ENCODE data around the gene CHST13. TPM values are rescaled to one million over a fixed set of nuclear protein-coding genes. Genes with fewer than 3 reads are reported as not detected.
A peak's percentile ranks its signal among the peaks of the same experiment; 100 is the strongest.

Gene CHST13
- total RNA-seq, 1 donor, result 36.4 TPM

DNA sequence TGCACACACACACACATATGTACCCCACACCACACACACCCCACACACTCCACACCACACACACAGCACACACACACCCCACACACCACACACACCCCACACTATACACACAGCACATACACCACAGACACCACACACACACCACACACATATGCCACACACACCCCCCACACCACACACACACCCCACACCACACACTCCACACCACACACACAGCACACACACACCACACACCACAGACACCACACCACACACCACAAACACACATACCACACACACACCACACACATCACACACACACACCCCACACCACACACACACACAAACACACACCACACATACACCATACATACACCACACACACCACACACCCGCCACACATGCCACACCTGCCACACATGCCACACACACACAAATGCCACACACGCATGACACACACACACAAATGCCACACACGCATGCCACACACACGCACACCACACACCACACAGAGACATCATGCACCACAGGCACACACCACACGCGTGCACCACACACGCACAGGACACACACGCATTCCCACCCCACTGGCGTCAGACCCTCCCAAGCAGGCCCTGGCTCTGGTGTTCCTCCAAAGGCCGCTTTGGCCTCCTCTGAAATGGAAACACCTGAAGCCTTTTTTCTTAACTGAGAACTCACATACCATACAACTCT lies 15.7 kb downstream of the CHST13 start:
- DNase-seq (ENCODE audit: low read depth in 2 of 3, low spot score in 2 of 3), result no peak

DNA sequence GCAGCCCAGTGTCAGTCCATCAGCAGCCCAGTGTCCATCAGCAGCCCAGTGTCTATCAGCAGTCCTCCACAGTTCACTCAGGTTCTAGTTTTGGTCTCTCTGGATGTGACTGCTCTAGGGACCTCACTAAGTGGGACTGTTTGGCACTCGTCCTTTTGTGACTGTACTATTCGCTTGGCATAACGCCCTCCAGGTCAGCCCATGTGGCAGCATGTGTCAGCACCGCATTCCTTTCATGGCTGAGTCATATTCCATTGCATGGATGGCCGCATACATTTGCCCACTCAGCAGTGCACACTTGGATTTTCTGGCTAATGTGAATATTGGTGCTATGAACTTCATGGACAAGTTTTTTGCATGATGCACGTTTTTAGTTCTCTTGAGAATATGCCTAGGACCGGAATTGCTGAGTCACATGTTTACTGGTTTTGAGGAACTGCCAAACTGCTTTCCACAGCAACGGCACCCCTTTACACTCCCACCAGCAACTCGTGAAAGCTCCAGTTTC lies 16.4 kb downstream of the CHST13 start:
- peak in 2 of 3 donors; percentile 90 to 94 for DNase-seq (ENCODE audit: low read depth in 2 of 3, low spot score in 2 of 3)

DNA sequence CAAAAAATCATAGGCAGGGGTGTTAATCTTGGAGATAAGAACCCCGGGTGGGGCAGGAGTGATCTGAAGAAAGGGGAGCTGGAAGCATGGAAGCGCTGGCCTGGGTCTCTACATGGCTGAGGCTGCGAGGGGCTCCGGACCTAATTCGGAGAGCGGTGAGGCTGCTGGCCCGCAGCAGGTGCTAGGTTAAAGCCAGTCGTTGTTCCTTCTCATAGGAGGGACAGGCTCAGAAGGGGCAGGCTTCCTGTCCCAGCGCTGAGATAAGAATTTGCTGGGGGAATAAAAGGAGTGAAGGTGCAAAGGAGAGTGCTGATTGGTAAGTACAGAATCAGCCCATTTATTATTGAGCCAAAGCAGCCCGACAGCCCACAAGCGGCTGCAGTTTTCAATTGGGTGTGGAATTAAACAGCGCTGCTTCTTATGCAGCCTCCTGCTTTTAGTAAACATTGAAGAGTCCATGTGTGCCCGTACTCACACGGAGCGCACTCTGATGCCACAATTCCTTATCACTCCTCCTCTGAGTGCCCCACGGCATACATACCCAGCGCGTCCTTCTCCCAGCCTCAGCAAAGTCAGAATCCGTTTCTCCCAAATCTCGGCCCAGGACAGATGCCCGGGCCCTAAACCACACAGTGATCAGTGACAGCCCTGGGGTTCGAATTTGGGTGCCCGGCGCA lies 17.1 kb downstream of the CHST13 start:
- peak in 2 of 3 donors; percentile 46 to 56 for DNase-seq (ENCODE audit: low read depth in 2 of 3, low spot score in 2 of 3)

DNA sequence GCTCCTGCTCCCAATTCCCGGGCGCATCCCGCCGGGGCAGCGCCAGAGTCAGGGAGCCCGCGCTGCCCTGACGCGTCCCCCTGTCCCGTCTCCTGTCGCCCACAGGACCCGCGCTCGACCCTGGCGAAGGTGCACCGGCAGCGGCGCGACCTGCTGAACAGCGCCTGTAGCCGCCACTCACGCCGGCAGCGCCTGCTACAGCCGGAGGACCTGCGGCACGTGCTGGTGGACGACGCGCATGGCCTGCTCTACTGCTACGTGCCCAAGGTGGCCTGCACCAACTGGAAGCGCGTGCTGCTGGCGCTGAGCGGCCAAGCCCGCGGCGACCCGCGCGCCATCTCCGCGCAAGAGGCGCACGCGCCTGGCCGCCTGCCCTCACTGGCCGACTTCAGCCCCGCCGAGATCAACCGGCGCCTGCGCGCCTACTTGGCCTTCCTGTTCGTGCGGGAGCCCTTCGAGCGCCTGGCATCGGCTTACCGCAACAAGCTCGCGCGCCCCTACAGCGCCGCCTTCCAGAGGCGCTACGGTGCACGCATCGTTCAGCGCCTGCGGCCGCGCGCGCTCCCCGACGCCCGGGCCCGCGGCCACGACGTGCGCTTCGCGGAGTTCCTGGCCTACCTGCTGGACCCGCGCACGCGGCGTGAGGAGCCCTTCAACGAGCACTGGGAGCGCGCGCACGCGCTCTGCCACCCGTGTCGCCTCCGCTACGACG lies 17.8 kb downstream of the CHST13 start:
- no peak for DNase-seq (ENCODE audit: low read depth in 2 of 3, low spot score in 2 of 3)

DNA sequence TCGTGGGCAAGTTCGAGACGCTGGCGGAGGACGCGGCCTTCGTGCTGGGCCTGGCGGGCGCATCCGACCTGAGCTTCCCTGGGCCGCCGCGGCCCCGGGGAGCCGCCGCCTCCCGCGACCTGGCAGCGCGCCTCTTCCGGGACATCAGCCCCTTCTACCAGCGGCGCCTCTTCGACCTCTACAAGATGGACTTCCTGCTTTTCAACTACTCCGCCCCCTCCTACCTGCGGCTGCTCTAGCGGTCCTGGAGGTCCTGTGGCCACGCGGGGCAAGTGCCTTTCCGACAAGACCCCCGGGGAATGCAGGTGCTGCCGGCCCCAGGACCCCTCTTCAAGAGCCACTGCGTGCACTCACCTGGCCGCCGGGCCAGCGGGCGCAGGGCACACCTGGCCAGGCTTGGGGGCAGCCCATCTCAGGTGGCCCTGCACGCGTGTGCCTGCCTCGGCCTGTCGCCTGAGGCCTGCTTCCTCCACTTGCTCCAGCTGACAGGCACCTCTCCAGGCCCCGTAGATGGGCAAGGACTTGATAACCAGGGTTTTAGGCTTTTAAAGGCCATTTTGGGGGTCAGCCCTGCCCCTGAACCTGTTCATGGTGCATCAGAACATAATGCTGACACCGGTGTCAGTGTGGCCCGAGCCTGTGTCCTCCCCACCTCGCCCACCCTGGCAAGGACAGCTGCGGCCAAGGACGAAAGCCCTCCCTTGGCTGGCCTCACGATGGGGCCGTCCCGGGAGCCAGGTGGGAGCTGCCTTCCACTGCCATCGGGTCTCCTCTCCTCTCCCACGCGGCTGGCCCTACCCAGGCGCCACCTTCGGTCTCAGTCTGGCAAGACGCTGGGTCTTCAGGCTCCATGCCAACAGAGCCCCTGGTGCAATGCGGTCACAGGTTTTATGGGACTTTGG lies 18.6 kb downstream of the CHST13 start:
- DNase-seq (ENCODE audit: low read depth in 2 of 3, low spot score in 2 of 3), result no peak

DNA sequence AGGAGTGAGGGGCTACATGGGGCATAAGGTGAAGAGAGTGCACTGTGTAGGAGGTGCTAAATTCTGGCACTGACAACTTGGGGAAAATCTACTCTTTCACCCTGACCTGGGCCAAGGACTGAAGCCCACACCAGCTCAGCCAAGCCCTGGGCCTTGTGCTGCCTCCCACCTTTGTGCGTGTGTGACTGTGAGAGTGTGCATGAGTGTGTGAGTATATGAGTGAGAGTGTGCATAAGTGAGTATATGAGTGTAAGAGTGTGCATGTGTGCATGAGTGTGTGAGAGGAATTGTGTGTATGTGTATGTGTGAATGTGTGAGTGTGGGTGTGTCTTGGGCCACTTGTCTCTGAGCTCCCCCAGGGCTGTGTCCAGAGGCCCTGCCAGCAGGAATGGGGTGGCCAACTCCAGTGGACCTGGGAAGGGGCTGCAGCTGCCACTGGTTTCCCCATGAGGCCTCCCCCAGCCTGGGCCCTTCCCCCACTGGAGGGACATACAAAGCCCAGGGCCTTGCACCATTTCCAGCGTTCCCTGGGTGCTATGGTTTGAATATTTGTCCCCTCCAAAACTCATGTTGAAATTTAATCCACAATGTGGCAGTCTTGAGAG lies 19.6 kb downstream of the CHST13 start:
- no peak for DNase-seq (ENCODE audit: low read depth in 2 of 3, low spot score in 2 of 3)

DNA sequence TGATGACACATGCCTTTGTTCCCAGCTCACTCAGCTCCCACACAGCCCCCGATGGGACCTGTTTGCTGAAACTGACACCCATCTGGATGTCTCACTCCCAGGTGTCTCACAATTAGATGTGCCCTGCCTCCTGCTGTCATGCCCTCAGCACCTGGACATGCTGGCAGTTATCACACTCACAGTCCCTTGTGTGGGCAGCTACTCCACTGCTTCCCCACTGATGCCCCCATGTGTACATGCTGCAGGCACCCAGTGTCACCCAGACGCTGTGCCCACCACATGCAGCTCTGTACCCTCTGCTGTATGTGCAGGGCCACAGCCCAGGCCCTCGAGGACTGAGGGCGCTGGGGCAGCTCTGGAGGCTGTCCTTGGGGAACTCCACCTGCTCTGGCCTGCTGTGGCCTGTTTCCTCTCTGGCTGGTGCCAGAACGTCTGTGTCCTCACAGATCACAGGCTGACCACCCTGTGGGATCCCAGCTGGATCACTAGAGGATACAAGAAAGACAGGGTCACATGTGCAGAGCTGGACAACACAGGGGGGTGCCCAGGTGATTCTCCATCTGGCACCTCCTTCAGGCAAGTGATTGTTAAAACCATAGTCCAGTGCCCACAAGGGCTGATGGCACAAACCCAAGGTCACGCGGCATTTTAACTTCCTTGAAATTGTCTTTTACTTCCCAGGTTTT lies 20.8 kb downstream of the CHST13 start:
- DNase-seq (ENCODE audit: low read depth in 2 of 3, low spot score in 2 of 3), result no peak

DNA sequence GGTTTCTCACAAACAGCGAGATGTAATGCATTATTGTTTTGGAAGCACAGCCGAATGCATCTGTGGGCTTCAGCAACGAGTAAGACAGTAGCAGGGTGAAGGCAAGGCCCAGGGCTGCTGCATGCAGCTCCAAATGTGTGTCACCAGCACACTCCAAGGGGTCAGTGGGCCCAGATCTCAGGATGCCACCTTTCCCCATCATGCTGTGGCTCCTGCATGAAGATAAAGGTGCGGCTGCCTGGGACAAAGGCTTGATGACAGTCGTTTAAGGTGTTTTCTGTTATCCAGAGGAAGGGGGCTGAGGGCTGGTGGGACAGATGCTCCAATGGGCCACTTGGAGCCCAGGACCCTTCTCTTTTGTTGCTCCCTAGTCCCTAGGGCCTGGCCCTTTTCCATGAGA lies 21.6 kb downstream of the CHST13 start:
- no peak for DNase-seq (ENCODE audit: low read depth in 2 of 3, low spot score in 2 of 3)

DNA sequence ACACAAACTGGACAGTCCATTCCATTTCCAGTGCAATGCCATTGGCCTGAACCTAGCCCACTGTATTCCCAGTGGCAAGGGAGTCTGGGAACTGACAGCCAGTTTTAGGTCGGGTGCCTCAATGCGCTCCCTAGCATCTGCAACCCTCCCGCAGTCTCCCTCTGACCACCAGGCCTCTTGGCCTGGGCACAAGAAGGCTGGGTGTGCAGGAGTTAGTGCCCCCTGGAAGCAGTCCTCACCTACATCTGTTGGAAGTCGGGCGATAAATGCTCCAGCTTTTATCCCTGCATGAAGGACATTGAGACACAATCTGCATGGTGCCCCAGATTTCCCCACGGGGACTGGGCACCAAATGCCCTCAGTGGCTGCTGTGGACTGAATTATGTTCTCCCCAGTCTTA lies 22.1 kb downstream of the CHST13 start:
- no peak for DNase-seq (ENCODE audit: low read depth in 2 of 3, low spot score in 2 of 3)

DNA sequence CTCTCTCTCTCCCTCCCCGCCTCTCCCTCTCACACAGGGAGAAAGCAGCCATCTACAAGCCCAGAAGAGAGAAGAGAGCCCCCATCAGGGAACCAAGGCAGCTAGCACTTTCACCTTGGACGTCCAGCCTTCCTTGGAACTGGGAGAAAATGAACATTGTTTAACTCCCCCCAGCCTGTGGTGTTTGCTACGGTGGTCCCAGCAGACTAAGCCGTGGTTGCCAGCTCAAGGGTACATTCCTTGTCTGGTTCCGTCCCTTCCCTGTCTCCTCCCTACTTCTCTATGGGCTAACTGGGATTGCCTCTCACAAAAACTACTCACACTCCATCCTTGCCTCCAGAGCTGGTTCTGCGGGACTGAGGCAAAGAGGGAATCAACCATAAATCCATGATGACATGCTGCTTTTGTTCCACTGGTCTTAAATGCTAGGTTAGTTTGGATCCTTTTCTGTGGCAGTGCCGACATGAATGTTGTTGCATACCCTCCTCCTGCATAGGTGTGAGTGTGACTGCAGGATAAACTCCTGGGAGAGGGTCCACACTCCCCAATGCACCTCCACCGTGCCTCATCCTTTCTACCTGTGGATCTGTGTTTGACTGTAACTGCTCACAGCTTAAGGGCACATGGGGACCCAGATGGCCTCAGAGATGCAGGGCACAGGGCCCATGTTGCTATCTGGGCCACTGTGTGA lies 22.7 kb downstream of the CHST13 start:
- no peak for DNase-seq (ENCODE audit: low read depth in 2 of 3, low spot score in 2 of 3)

DNA sequence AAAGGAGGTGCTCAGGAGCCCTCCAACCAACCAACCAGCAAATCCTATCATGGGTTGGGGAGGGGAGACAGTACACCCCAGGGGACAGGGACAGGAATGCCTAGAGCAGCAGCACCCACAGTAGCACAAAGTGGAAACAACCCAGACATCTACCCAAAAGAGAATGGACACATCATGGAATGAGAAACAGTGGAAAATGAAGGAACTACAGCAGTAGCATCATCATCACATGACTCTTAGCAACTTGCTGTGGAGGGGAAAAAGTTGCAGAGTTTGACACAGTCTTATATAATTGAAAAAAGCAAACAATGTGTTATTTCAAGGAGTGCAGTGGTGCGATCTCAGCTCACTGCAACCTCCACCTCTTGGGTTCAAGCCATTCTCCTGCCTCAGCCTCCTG lies 23.8 kb downstream of the CHST13 start:
- no peak for DNase-seq (ENCODE audit: low read depth in 2 of 3, low spot score in 2 of 3)

DNA sequence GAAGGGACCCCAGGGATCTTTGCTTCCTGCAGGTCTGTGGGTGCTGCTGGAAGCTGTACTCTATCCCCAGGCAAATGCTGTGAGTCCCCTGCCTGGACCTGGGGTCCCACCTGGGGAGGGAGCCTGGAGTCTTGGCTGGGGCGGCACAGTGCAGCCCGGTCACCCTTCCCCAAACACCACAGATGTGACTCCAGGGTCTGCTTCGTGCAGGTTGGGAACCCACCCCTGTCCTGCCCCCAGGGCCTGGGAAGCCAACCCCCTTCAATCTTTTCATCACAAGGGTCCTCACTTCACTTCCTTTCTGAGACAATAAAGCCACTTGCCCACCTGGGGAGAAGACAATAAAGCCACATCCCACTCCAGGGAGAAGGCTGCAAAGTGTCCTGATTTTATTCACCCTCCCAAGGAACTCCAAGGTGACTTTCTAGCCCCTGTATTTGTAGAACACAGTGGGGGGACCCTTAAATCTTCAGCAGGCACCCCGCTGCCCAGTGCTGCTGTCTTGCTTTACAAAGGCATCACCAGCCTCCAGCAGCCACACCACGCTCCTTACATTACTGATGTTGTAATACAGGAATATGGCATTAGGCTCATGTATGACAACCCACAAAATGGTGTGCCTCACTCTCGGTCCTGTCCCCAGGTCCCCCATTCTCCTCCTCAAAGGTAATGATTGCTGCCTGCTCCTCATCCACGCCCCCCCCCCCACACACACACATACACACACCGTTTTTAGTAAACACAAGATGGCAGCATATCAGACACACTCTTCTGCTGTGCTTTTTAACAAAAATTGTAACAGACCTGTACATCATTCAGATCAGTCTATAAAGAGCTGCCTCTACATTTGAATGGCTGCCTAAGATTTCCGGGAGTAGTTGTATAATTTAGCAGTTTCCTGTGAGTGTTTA lies 24.9 kb downstream of the CHST13 start:
- no peak for DNase-seq (ENCODE audit: low read depth in 2 of 3, low spot score in 2 of 3)

DNA sequence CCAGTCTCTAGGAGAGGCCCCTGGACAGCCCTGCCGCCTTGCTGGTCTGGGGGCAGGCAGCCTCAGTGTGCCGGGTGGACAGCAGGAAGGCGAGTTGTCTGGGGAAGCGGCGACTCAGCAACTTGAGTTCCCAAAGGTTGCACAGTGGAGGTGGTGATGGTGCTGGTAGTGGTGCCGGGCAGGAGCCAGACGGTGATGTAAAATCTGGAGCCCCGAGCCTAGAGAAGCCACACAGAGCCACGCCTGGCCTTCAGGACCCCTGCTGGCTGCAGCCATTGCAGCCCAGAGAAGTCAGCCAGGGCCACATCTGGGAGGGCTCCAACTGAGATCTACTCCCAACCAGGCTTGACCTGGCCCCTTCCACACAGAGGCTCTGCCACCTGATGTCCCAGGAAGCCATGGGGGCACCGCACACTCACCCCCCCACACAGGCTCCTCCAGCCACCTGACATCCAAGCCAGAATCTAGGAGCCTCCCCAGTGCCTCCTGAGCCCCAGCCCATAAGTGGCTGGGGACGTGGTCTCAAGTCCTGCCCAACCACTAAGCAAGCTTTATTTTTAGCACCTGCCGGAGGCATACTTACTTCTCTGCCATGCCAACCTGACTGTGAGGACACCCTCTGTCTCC lies 26.0 kb downstream of the CHST13 start:
- DNase-seq (ENCODE audit: low read depth in 2 of 3, low spot score in 2 of 3), result no peak

DNA sequence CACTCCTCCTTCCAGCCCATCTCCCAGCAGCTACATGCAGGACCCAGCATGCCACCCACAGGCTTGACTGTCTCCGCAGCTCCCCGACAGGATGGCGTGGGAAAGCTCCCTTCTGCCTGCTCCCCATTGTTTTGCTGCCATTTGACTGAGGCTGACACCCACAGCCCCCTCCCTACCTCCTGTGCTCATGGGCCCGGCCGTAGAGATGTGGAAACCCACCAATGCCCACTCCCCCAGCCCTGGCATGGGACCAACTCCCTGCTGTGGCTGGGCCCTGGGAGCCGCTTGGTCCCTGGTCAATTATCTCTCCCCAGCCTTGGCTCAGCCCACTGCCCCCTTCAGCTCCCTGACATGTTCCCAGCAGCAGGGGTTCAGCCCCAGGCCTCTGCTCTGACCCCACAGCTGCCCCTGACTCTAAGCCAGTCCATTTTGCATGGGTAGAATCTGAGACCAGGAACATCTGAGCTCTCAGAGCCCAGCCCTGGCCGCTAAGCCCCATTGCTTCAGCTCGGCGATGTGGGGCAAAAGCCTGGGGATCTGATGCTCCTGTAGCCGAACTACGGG lies 26.6 kb downstream of the CHST13 start:
- no peak for DNase-seq (ENCODE audit: low read depth in 2 of 3, low spot score in 2 of 3)

DNA sequence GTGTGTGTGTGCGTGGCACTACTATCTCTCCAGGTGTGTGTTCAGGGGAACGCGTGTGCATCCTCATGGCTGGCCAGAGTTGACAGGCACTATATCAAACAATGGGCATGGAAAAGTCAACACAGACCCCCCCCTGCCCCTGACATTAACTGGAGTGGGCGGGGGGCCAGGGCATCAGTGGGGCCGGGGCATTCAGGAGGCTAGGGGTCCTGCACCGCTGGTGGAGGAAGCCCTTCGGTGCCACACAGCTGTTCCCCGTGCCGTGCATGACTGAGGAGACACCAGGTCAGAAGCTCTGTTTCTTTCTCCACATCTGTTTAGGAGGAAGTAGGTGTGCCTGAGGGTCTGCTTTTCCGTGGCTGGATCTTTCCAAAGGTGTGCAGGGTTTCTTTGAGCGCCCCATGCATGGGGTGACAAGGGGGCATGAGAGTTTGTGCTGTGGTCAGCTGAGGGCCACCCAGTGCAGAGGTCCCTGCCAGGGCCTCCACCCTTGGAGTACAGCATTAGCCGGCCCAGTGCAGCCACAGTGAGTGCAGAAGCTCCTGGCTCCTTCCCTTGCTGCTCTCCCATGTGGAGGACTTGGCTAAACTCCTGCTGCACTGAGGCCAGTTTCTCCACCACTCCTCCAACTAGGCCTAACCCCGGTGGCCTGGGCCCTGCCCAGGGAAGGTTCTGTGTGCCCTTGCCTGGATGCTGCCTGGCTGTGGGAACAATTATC lies 27.3 kb downstream of the CHST13 start:
- DNase-seq (ENCODE audit: low read depth in 2 of 3, low spot score in 2 of 3), result peak in 1 of 3 donors; percentile 39

DNA sequence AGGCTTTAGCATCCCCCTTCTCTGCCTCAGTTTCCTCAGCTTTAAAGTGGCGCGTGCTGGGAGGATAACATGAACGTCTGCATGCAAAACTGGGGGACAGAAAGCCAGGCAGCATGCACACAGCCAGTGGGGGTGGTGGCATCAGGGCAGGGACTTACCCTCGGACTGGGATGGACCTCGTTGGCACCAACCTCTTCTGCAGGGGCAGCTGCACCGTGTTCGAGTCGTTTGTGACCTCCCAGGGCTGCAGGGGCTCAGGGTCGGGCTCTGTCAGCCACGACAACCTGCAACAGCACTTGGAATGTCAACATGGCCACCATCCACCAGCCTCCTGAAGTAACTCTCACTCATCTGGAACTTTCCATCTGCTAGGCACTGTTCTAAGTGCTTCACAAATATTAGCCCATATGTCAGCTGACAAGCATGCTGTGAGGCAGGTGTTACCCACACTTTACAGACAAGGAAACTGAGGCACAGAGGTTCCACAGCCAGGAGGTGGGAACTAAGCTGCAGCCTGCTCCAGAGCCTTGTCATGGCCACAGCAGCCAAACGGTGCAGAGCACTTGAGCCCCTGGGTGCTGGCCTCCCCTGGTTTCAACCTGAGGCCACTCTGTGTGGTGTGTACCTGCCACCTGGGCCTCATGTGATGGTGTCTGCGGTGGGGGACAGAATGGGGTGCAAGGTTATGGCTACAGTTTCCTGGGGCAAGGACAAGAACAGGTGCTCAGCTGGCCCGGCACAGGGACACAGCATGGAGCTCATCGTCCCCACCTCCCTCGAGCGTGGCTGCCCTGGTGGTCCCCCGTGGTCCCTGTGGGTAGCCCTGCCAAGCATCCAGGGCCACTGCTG lies 28.1 kb downstream of the CHST13 start:
- DNase-seq (ENCODE audit: low read depth in 2 of 3, low spot score in 2 of 3), result no peak
